ENCODE data around the gene RBMS1. TPM values are rescaled to one million over a fixed set of nuclear protein-coding genes. Genes with fewer than 3 reads are reported as not detected.

Gene RBMS1
- total RNA-seq, 1 donor from 2014 or later: 102 TPM

DNA sequence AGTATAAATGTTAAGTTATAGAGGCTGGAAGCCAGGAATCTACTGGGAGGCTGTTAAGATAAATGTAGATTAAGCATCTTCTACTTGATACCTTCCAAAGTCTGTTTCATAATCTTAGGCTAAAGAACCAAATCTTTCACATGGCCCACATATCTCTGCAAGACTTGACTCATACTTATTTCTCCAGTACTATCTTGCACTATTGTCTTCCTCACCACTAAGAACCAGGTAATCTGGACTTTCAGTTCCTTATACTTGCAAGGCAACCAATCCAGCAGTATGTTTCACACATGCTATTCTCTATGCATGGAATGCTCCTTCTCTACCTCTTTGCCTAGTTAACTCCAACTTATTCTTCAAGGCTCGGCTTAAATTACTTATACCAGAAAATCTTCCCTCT is 62.2 kb downstream of the RBMS1 start:
- no peak for ATAC-seq
- Histone ChIP-seq H3K27ac (no peak overlapping the region), H3K36me3 (no peaks in the 10 kb centered on the region), H3K27me3 (no peaks in the 10 kb centered on the region), H3K4me3 (no peak overlapping the region), H3K4me1 (peaks cover 54% of the 10 kb centered on the region), H3K9me3 (no peaks in the 10 kb centered on the region)
- intact Hi-C loops (cut with DNase I): no loop called here
- DNase-seq: no peak
- no peak for TF ChIP-seq CTCF (IDR thresholded peaks at IDR 0.05)

DNA sequence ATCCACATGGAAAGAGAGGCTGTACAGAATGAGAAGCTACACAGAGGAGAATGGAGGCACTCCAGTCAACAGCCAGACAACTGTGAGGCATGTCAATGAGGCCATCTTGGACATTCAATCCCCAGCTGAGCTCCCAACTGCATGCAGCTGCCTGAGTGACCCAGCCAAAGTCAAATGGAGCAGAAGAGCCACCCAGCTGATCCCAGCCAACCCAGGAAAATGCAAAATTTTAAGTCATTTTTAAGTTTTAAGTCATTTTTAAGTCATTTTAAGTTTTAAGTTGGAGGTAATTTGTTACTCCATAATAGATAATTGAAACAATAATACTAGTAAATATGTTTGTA is 63.6 kb downstream of the RBMS1 start:
- Histone ChIP-seq H3K27ac (peak overlapping the region; percentile 44), H3K36me3 (no peaks in the 10 kb centered on the region), H3K9me3 (no peaks in the 10 kb centered on the region), H3K4me1 (peaks cover 61% of the 10 kb centered on the region), H3K4me3 (no peak overlapping the region), H3K27me3 (no peaks in the 10 kb centered on the region)
- intact Hi-C loops (cut with DNase I): no loop called here
- no peak for DNase-seq
- no peak for ATAC-seq
- TF ChIP-seq CTCF (IDR thresholded peaks at IDR 0.05): no peak

DNA sequence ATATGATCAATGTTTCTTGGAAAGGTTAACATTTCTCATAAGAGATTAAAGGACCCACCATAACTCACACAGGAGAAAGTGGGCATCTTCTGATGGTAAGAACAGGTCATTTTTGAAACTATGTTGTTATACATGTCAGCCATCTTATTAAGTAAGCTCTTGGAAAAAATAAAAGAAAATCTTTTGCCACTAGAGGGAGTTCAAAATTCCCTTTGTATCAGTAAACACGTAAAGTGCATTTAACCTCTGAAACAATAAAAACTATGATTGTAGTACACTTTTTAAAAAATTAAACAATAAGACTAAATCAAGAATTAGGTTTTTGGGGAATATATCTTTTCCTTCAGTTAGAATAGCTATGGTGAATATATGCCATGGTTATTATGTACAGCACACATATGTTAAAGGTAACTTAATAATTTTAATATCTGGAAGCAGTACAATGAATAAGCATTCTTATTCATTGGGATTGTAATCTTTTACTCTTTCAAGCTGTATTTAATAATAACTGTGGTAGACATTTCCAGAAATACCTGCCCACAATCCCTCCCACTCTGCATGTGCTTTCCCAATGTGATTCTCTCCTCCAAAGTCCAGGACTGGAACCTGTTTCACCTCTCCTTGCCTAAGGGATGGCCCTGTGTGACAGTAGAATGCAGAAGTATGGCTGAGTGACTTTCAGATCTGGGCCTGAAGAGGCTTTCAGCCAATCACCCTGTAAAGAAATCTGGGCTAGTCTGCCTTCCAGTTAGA is 64.2 kb downstream of the RBMS1 start:
- DNase-seq (no peak), ATAC-seq (peak; percentile 49)
- Histone ChIP-seq H3K4me1 (peaks cover 62% of the 10 kb centered on the region), H3K36me3 (no peaks in the 10 kb centered on the region), H3K27ac (peak overlapping the region; percentile 59), H3K4me3 (no peak overlapping the region), H3K9me3 (no peaks in the 10 kb centered on the region), H3K27me3 (no peaks in the 10 kb centered on the region)
- TF ChIP-seq CTCF (IDR thresholded peaks at IDR 0.05): peak; percentile 60
- intact Hi-C loops (cut with DNase I): no loop called here

- intact Hi-C loops (cut with DNase I): no loop called here
- Histone ChIP-seq H3K4me3 (peak overlapping the region; percentile 12), H3K36me3 (no peaks in the 10 kb centered on the region), H3K9me3 (no peaks in the 10 kb centered on the region), H3K4me1 (peaks cover 53% of the 10 kb centered on the region), H3K27me3 (no peaks in the 10 kb centered on the region), H3K27ac (peak overlapping the region; percentile 59)
- ATAC-seq (no peak), DNase-seq (no peak)
- TF ChIP-seq CTCF (IDR thresholded peaks at IDR 0.05): no peak
These were observed 65.2 kb downstream of the RBMS1 start for GRCh38 chr2:160428405-160428763.

DNA sequence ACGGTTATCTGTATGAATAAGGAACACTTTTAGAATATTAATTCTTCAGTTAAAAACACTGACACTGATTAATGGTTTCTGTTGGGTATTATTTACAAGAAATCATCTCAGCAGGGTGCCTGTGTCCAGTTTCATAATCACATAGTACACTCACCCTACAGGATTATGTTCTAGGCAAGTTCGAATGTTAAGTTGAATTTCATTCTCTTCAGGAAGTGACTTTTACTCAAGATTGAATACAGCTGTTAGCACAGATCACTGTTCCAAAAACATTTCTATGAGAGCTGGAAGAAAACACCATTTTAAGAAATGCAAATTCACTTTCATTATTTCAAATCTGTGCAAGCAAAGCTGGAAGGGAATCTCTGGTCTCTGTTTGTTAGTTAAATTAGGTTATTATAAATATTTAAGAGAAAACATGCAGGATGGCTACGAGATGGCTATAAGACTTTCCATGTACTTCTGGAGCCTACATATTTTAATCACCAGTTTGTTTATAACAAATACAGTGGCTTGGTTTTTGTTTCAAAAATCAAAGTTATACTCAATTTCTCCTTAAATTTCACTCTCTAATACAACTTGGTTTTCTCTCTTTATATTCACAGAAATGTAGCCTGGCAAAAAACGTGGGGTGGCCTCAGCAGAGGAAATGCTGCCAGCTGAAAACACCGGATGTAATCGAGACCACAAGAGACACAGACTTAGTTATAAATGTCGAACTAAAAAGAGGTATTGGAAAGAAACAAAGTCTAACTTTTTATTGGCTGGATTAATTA is 65.8 kb downstream of the RBMS1 start:
- ATAC-seq: peak; percentile 43
- Histone ChIP-seq H3K4me1 (peaks cover 47% of the 10 kb centered on the region), H3K36me3 (no peaks in the 10 kb centered on the region), H3K27me3 (no peaks in the 10 kb centered on the region), H3K9me3 (no peaks in the 10 kb centered on the region), H3K27ac (peak overlapping the region; percentile 59), H3K4me3 (peak overlapping the region; percentile 12)
- intact Hi-C loops (cut with DNase I): no loop called here
- DNase-seq: no peak
- no peak for TF ChIP-seq CTCF (IDR thresholded peaks at IDR 0.05)

Measured in upper lobe of right lung (tissue), 1 donor.